Measurements from ENCODE around the gene CSF3. TPM values are rescaled to one million over a fixed set of nuclear protein-coding genes. Genes with fewer than 3 reads are reported as not detected.

CSF3 gene
- total RNA-seq, 1 experiment from 2014 or later: not detected

GRCh38 chr17:40019140-40019991, 4.1 kb downstream of the CSF3 start:
- Histone ChIP-seq H2BK12ac (ENCODE audit: insufficient read length, low read depth, low read length) (no peak overlapping the region), H3K9me3 (ENCODE audit: control insufficient read depth, low read depth, low read length) (no peaks in the 10 kb centered on the region), H2AFZ (ENCODE audit: low read length) (no peak overlapping the region), H3K18ac (ENCODE audit: insufficient read length, low read depth, low read length) (no peak overlapping the region), H3K9ac (ENCODE audit: extremely low read depth, insufficient read length, low read length) (no peak overlapping the region), H3K4me1 (ENCODE audit: insufficient read depth, low read length) (peaks cover 4% of the 10 kb centered on the region; the same call in 1 of the 2 replicates), H3K23me2 (ENCODE audit: insufficient read length, low read depth, low read length, poor library complexity, severe bottlenecking) (no peaks in the 10 kb centered on the region), H2BK15ac (ENCODE audit: low read depth, low read length) (no peak overlapping the region), H4K20me1 (ENCODE audit: control insufficient read depth, insufficient read depth, insufficient read length) (no peaks in the 10 kb centered on the region), H2AK5ac (ENCODE audit: insufficient read length, low read length) (no peak overlapping the region), H3T11ph (ENCODE audit: low read length) (no peak overlapping the region), H4K8ac (replicated peaks; ENCODE audit: insufficient read length, low read depth, low read length) (no peak overlapping the region), H2BK120ac (ENCODE audit: low read depth, low read length, poor library complexity, severe bottlenecking) (no peak overlapping the region), H3K56ac (ENCODE audit: insufficient read length, low read depth, low read length) (no peak overlapping the region), H3K27me3 (ENCODE audit: insufficient read depth, low read length) (no peaks in the 10 kb centered on the region), H3K27ac (ENCODE audit: insufficient read length, low read depth, low read length) (no peak overlapping the region), H2BK5ac (ENCODE audit: insufficient read length, low read length) (no peak overlapping the region), H3K23ac (ENCODE audit: insufficient read length, low read depth, low read length) (no peak overlapping the region), H3K14ac (ENCODE audit: insufficient read depth, low read length) (no peak overlapping the region), H4K91ac (ENCODE audit: insufficient read length, low read depth, low read length) (no peak overlapping the region), H4K5ac (ENCODE audit: insufficient read length, low read depth, low read length) (no peak overlapping the region), H2BK20ac (ENCODE audit: low read depth, low read length, poor library complexity, severe bottlenecking) (no peak overlapping the region), H3K79me1 (ENCODE audit: insufficient read depth, low read depth, low read length, poor library complexity, severe bottlenecking) (no peaks in the 10 kb centered on the region), H3K4me2 (ENCODE audit: insufficient read depth, insufficient read length, low read length) (no peak overlapping the region), H3K79me2 (ENCODE audit: insufficient read depth, low read length) (no peaks in the 10 kb centered on the region), H3K4ac (ENCODE audit: low read depth, low read length) (no peak overlapping the region)
- peaks cover 20 to 46% of the 10 kb centered on the region in 2 experiments for H3K4me1 Mint-ChIP-seq
- H3K27ac Mint-ChIP-seq: peak overlapping the region; percentile 96 to 98 (median 96)
- TF ChIP-seq CTCF (conservative IDR thresholded peaks at IDR 0.05): peak; percentile 36
- H3K9me3 Mint-ChIP-seq: no peaks in the 10 kb centered on the region; a peak in 1 of 5 replicates
- peaks cover 12 to 43% (median 41%) of the 10 kb centered on the region in 3 experiments; a peak in 6 of 7 replicates for H3K36me3 Mint-ChIP-seq (ENCODE audit: insufficient read depth in 1 of 3, low read depth in 3 of 3)
- H3K4me3 Mint-ChIP-seq: peak overlapping the region in 1 of 2 experiments; percentile 63; a peak in 2 of 5 replicates
- no peaks in the 10 kb centered on the region for H3K27me3 Mint-ChIP-seq (ENCODE audit: low read depth)
- WGBS (ENCODE audit: extremely low coverage, insufficient read length, low lambda C conversion rate): no CpG with 5 or more reads among the region's 24 CpGs
- DNase-seq: no peak

Measured in H9 (cell line).